Kidney epithelial cell (primary cell): ENCODE results near the gene CXCL12. TPM values are rescaled to one million over a fixed set of nuclear protein-coding genes. Genes with fewer than 3 reads are reported as not detected.

Experiments
- DNase-seq: peaks from one replicate; pipeline ENCODE4 v3.0.0-alpha.2; 2010; ENCODE audit warnings: low read depth
- H3K27me3 ChIP-seq: 2 replicates; pipeline ENCODE4 v1.6.0; 2011; ENCODE audit warnings: low read length; ENCODE audit not compliant: control insufficient read depth, insufficient read depth
- H3K36me3 ChIP-seq: 2 replicates; pipeline ENCODE4 v1.5.1; 2011; ENCODE audit warnings: low read length; ENCODE audit not compliant: control insufficient read depth, insufficient read depth
- H3K4me3 ChIP-seq: 2 replicates; pipeline ENCODE4 v1.5.1; 2011; ENCODE audit warnings: low read depth, mild to moderate bottlenecking, control low read depth, low read length
- CTCF ChIP-seq: IDR thresholded peaks from 2 replicates; pipeline ENCODE4 v1.5.1; 2011; ENCODE audit warnings: mild to moderate bottlenecking, moderate library complexity, low read length, control low read depth, inconsistent platforms; ENCODE audit not compliant: insufficient read depth, poor library complexity, severe bottlenecking
- total RNA-seq: library from RNA; depleted of rRNA; stranded (reverse); fragments of >200 nt; gene quantifications from 2 replicates; pipeline ENCODE4 v1.2.3, GENCODE V29; 2015

Gene CXCL12
- total RNA-seq, 1 donor from 2014 or later: 13.5 TPM

- peaks cover 16% of the 10 kb centered on the region for H3K27me3 ChIP-seq
- no peak overlapping the region for H3K4me3 ChIP-seq
- no peak for TF ChIP-seq CTCF
- DNase-seq: no peak
- no peaks in the 10 kb centered on the region for H3K36me3 ChIP-seq
These were observed 5.7 kb upstream of the CXCL12 start for GRCh38 chr10:44390585-44391072.

DNA sequence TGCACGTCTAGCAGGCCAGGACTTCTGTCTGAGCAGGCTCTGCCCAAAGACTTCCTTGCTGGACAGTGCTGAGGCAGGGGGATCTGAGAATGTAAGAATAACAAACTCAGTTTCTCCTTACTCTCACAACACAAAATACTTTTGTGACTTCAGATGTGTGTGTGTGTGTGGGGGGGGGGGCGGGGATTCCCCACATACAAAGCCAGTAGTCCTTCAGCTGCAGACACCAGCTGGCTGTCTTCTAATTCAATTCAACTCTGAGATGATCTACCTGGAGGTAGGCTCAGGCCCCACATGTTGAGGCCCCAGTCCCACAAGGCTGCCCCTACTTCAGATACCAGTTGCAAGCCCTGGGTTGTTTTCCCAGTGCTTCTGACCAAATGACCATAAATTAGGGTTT, 4.7 kb upstream of the CXCL12 start:
- DNase-seq: no peak

GRCh38 chr10:44389150-44389549, 4.3 kb upstream of the CXCL12 start:
- Histone ChIP-seq H3K4me3 (no peak overlapping the region), H3K36me3 (no peaks in the 10 kb centered on the region), H3K27me3 (peaks cover 27% of the 10 kb centered on the region)
- no peak for TF ChIP-seq CTCF
- DNase-seq: no peak

More for the DNA sequence above, 4.7 kb upstream of the CXCL12 start:
- TF ChIP-seq CTCF: no peak
- Histone ChIP-seq H3K4me3 (no peak overlapping the region), H3K36me3 (no peaks in the 10 kb centered on the region), H3K27me3 (peaks cover 25% of the 10 kb centered on the region)

DNA sequence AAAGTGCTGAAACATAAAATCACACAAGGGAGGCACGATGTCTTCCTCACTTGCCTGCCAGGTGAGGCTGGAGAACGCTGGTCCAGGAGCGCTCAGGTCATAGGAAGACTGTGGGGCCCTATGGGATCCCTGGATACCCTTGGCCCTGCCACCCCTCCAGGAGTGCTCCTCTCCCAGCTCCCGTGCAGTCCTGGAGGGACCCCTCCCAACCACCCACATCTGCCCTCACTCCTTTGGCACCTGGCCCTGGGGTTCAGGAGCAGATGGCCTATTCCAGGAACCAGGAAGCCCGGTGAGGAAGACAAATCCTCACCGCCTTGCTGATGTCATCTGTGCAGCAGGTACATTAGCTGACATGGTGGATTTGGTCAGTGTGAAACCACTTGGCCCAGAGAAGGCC, 3.7 kb upstream of the CXCL12 start:
- H3K36me3 ChIP-seq: no peaks in the 10 kb centered on the region
- DNase-seq: no peak
- H3K27me3 ChIP-seq: peaks cover 31% of the 10 kb centered on the region
- H3K4me3 ChIP-seq: no peak overlapping the region
- no peak for TF ChIP-seq CTCF

- no peak for TF ChIP-seq CTCF
- no peak for DNase-seq
- no peaks in the 10 kb centered on the region for H3K36me3 ChIP-seq
- peaks cover 34% of the 10 kb centered on the region for H3K27me3 ChIP-seq
- H3K4me3 ChIP-seq: no peak overlapping the region
These were observed 3.0 kb upstream of the CXCL12 start for GRCh38 chr10:44387853-44388251.

DNA sequence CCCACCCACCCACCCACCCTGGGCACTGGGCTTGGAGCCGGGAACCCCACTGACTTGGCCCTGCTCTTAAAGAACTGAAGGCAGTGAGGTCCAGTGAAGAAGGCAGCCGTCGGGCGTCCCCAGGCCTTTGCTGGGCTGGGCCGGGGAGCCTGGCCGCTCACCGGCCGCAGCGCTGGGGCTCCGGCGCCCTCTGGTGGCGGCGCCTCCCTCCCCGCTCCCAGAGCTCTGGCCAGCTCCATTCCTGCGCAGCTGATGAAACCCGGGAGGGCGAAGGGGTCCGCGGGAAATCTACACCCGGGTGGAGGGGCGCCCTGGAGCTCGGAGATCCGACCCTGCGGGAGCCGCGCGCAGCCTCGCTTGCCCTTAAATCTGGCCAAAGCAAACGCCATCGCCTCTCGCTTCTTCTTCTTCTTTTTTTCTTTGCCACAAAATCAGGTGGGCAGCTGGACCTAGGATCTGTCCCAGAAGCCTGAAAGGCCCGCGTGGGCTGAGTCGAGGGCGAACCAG, 1.7 kb upstream of the CXCL12 start:
- TF ChIP-seq CTCF: peak; percentile 70
- peaks cover 43% of the 10 kb centered on the region for H3K27me3 ChIP-seq
- H3K36me3 ChIP-seq: no peaks in the 10 kb centered on the region
- DNase-seq: no peak
- no peak overlapping the region for H3K4me3 ChIP-seq
